Kidney tubule cell (primary cell): ENCODE results near the gene PHKA2.

ENCODE experiments used
- DNase-seq: peaks from one replicate; pipeline ENCODE4 v3.0.0-alpha.2; 2018; ENCODE audit warnings: low spot score

The PHKA2 gene

DNA sequence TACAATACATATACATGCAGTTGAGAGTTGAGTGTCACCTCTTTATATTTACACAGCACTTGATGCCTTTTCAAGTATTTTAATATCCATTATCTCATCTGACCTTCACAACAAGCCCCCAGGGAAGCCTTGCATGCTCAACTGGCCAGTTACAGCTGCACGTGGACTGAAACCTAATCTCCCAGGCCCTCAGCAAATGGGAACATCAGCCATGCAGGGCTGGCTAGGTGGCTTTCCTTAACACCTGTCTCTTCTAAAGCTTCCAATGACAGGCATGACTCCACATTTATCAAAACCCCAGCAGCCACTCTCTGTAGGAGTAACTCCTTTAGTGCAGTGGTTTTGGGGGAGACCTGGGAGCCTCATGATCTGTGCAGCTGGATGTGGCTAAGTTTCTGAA, 56.4 kb downstream of the PHKA2 start:
- DNase-seq, result no peak

DNA sequence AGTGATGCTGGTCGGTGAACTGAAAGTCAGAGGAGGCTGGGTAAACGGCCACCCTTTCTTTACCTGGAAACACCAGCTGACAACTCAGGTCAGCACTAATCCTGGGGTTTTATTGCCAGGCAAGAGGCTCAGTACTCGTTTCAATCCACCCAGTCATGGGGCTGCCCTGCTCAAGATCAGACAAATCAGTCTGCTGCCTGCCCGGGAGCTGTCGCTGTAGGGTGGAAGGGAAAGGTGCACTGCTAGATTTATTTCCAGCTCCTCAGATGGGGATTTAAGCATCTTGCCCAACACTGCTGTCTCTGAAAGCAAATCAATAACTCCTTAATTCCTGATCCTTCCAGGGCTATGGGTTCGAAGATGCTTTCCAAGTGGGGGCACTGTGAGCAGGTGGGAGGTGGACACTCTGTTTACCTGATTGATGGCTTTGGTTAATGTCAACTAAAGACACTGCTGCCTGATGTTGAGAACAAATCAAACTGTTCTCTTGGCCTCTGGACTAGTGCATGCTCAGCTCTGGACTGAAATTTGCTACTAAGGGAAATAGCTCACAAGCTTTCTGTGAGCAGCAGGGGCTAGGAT, 59.3 kb downstream of the PHKA2 start:
- DNase-seq, result no peak

GRCh38 chrX:18920566-18920965, 63.3 kb downstream of the PHKA2 start:
- DNase-seq, result no peak

DNA sequence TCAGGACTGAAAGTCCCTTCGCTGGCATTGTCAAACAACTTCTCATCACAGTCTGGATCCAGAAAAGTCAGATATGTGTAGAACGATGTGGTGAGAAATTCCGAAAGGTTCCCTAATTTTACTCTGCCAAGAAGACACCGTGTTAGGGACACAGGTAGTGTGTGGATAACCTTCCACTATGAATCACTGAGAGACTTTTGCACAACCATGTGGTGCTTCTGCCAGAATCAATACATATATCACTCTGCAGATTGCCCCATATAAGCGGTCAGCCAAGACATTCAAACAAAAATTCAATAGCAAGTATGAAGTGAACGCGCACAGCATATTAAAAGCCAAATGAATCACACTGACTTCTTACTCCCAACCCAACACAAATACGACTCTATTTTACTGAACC, 63.8 kb downstream of the PHKA2 start:
- DNase-seq, result no peak

- DNase-seq, result no peak
Observed at GRCh38 chrX:18917831-18918230, 66.1 kb downstream of the PHKA2 start.

DNA sequence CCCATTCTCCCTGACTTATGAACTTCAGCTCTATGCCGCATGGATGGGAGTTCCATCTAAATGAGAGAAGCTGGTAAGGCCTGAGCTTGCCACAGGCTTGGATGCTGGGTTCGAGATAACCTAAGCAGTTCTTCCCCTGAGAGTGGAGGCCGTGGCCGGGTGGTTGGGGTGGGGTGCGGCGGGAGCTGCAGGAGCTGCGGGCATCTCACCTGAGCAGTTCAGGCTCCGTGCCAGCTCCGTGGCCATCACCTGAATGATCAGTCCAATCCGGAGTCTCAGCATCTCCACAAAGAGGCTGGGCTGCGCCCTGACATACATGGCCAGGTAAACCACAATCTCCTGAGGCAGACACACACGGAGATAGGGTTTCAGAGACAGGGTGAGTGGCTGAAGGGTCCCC, 77.6 kb downstream of the PHKA2 start:
- no peak for DNase-seq

DNA sequence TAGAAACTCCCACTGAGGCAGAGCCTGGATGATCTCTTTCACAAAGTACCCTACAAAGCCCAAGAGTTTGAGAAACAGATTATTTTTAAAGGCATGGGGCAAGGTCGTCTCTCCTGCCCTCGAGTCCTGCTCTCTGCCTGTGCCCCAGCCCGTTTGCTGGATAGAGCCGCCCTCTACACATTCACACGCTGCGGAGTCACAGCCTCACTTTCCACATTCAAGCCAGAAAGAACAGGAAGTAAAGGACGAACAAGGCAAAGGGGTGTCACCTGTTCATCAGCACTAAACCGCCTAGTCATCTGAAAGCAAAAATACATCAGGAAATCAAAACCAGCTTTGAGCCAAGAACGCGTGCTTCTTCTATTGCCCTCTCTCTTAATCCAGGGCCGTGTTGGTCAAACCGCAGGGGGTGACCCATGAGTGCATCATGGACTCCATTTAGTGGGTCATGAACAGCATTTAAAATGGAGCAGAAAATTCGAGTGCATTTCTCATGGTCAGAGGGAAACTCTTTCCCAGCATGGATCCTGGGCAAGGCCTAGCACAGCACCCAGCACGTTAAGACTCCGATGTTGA, 83.4 kb downstream of the PHKA2 start:
- DNase-seq, result no peak

GRCh38 chrX:18899796-18900380, 84.0 kb downstream of the PHKA2 start:
- DNase-seq, result peak; percentile 8

DNA sequence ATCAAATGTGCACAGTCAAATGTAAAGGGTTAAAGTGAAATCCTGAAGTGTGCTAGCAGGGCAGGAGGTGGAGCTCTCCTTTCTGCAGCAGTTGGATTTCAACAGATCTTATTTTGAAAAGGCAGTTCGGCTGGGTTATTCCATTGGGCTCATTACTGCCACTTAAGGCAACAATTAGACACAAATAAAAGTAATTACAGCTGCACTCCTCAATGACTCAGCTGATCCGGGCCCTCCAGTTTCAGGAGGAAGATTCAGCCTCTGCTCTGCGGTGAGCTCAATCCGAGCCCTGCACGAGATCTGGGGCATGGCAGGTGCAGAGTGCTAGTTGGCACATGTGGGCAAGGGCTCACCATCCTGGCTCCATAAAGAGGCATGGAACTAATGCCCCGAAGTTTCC, 85.4 kb downstream of the PHKA2 start:
- DNase-seq, result no peak

GRCh38 chrX:18898091-18898490, 85.8 kb downstream of the PHKA2 start:
- no peak for DNase-seq

GRCh38 chrX:18897611-18898010, 86.3 kb downstream of the PHKA2 start:
- no peak for DNase-seq

DNA sequence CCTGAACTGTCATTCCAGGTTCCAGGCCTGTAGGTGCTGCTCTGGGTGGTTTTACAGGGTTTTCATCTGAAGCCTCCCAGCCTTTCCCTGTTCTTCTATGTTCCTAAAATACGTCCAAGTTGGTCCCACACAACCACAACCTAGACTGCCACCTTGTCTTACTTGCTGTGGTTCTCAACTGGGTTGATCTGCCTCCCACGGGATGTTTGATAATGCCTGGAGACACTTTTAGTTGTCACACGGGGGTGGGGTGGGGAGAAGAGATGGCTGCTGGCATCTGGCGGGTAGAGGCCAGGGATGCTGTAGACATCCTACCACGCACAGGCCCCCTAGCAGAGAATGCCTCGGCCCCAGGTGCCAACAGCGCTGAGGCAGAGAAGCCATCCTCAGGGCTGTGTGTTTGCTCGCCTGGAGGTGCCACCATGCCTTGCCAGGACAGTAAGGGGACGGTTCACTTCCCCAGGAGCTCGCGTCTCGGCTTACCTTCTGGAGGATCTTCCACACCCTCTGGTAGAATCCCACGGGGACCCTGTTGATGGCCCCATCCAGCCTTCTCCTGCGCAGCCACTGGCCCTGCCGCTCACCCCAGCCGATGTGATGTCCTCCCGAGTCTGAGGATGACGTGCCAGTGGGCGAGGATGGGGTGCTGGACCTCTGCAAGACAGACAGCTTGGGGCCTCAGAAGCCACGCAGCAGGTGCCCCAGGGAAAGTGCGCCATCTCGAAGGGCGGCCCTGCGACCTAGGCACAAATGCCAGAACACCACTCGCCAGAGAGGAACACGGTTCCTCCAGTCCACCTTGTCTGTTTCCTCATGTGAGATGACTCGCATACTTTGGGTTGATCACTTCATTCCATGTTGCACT, 87.0 kb downstream of the PHKA2 start:
- DNase-seq, result no peak

- DNase-seq, result no peak
Observed at GRCh38 chrX:18895189-18895951, 88.5 kb downstream of the PHKA2 start.

GRCh38 chrX:18894156-18894555, 89.8 kb downstream of the PHKA2 start:
- no peak for DNase-seq

- DNase-seq, result no peak
Observed at GRCh38 chrX:18893536-18893935, 90.4 kb downstream of the PHKA2 start.

GRCh38 chrX:18892899-18893298, 91.0 kb downstream of the PHKA2 start:
- DNase-seq, result no peak

DNA sequence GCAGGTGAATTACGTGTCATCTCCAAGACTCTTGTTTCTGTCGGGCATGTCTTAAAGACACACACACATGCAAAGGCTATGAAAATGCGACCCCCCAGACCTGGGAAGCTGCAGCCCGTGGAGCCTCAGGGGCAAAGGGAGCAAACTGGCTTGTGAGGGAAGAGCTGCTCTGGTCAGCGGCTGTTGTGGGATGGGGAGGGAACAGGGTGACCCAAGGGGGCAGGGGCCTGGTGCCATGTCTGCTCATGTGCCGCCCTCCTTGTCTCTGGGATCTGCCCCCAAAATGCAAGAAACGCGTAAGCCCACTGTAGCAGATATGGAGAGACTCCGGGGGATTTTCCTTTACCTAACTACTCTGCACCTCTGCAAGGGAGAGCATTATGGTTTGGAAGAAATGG, 92.4 kb downstream of the PHKA2 start:
- DNase-seq, result no peak

GRCh38 chrX:18890724-18891547, 93.0 kb downstream of the PHKA2 start:
- DNase-seq, result no peak

GRCh38 chrX:18890049-18890381, 93.9 kb downstream of the PHKA2 start:
- DNase-seq, result no peak

DNA sequence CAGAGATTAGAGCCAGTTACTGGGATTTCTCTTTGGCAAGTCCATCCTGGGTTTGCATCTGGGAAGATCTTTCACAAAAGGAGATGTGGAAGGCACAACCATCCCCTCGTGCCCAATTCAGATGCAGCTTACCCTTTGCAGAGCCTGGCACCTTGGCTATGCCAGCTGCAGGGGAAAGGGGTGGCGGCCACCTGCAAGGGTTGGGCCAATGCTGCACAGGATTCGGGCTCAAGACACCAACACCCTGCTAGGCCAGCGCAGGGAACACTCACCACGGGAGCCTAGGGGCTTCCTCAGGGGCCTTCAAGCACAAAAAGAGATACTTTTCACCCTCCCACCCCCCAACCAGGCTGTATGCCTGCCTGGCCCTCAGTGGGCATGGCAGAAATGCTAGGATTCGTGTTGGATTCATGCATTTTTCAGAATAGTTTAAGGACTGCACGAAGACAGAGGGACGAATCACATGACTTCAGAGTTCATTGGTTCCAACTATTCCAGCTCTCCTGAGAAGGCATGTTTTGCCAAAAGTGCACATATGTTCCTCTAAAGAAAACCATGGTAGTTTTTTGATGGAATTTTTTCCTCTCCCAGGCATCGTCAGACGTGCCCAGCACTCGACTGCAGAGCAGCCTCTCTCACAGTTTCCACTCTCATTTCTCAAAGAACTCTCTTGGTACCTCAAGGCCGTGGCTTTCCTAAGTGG, 94.4 kb downstream of the PHKA2 start:
- no peak for DNase-seq

- no peak for DNase-seq
Observed at GRCh38 chrX:18888281-18888680, 95.6 kb downstream of the PHKA2 start.
